Motor neuron (in vitro differentiated cells): ENCODE data around the gene SLC24A4. TPM values are rescaled to one million over a fixed set of nuclear protein-coding genes. Genes with fewer than 3 reads are reported as not detected.

Experiments used
- ATAC-seq, 8 experiments: fragments of 200-7000 bp; cut with Tn5 transposase; replicated peaks in 6 of 8; 2 replicates each; pipeline ENCODE4 v1.8.0; 2021; ENCODE audit warnings: mild to moderate bottlenecking in 8 of 8, moderate library complexity in 8 of 8
- H3K27ac ChIP-seq, 2 donors: fragments of 250-450 bp; sonication (Bioruptor Pico); 2 replicates each; pipeline ENCODE4 v1.9.0; 2021; ENCODE audit warnings: antibody characterized with exemption in 2 of 2, mild to moderate bottlenecking in 2 of 2, moderate library complexity in 1 of 2
- H3K4me1 ChIP-seq, 2 donors: fragments of 250-450 bp; sonication (Bioruptor Pico); replicated peaks in 1 of 2; 2 replicates each; pipeline ENCODE4 v1.6.1; 2021; ENCODE audit warnings: antibody characterized with exemption in 2 of 2, mild to moderate bottlenecking in 2 of 2, moderate library complexity in 1 of 2
- H3K4me3 ChIP-seq, 5 donors: fragments of 250-450 bp; sonication (Bioruptor Pico); 2 replicates each; pipeline ENCODE4 v1.9.0; 2021; ENCODE audit warnings: antibody characterized with exemption in 5 of 5, mild to moderate bottlenecking in 5 of 5, moderate library complexity in 4 of 5
- WGBS, 10 experiments: fragments of 450-650 bp; shearing (Covaris generic); methylation state at CpG; one replicate each; pipeline ENCODE4 v1.0.0; 2022; 5-methylcytosine and 5-hydroxymethylcytosine counted together
- in situ Hi-C, 9 experiments: fragments of 400-800 bp; cut with MboI; loops; one replicate each; pipeline ENCODE4 v1.15.0; 2021; ENCODE audit warnings: low sequenced_read_pairs in 9 of 9, low pct_unique_long_range_greater_than_20kb in 2 of 9; ENCODE audit not compliant: unreplicated experiment in 9 of 9
- total RNA-seq, 8 experiments: library from RNA; unstranded; fragments of 300-600 nt; gene quantifications; 2 replicates each; pipeline versions ENCODE4 v1.2.3 to v1.2.4, GENCODE V29; 2022

The SLC24A4 gene
- total RNA-seq, 8 experiments from 2014 or later, result under 0.01 to 0.66 (median 0.20) TPM; not detected in 1

GRCh38 chr14:92513966-92514843 lies 191.2 kb downstream of the SLC24A4 start:
- WGBS, 10 experiments, result 10 to 100% (median 19%) methylated on average over 2 to 31 of the region's 81 CpGs; no CpG with 5 or more reads in 5 of the 10 experiments
- H3K4me3 ChIP-seq, result peak overlapping the region; percentile 20 to 33 (median 27)
- ATAC-seq, result peak in 7 of 8 experiments; percentile 12 to 55 (median 16)
- H3K4me1 ChIP-seq, result peaks cover 0 to 4% of the 10 kb centered on the region in 2 donors
- in situ Hi-C loops, result no loop called here
- no peak overlapping the region for H3K27ac ChIP-seq

- in situ Hi-C loops, result no loop called here
- WGBS, 10 experiments, result 60 to 86% (median 71%) methylated on average over 1 to 8 of the region's 15 CpGs; no CpG with 5 or more reads in 2 of the 10 experiments
- no peak for ATAC-seq
- Histone ChIP-seq H3K27ac (no peak overlapping the region), H3K4me3 (no peak overlapping the region), H3K4me1 (peaks cover 0 to 4% of the 10 kb centered on the region in 2 donors)
Measured at GRCh38 chr14:92514844-92515514, 192.0 kb downstream of the SLC24A4 start.

GRCh38 chr14:92515546-92516343 lies 192.8 kb downstream of the SLC24A4 start:
- in situ Hi-C loops, result no loop called here
- ATAC-seq, result no peak
- WGBS, 10 experiments, result 50 to 100% (median 80%) methylated on average over 1 to 5 of the region's 5 CpGs; no CpG with 5 or more reads in 2 of the 10 experiments
- no peak overlapping the region for H3K27ac ChIP-seq
- peaks cover 0 to 4% of the 10 kb centered on the region in 2 donors for H3K4me1 ChIP-seq
- H3K4me3 ChIP-seq, result no peak overlapping the region

- H3K4me3 ChIP-seq, result no peak overlapping the region
- no CpG with 5 or more reads among the region's 4 CpGs for WGBS, 10 experiments
- H3K27ac ChIP-seq, result no peak overlapping the region
- in situ Hi-C loops, result no loop called here
- H3K4me1 ChIP-seq, result peaks cover 0 to 6% of the 10 kb centered on the region in 2 donors
- ATAC-seq, result no peak
Measured at GRCh38 chr14:92516344-92516965, 193.5 kb downstream of the SLC24A4 start.

GRCh38 chr14:92516966-92517506 lies 194.1 kb downstream of the SLC24A4 start:
- H3K4me1 ChIP-seq, result peaks cover 0 to 6% of the 10 kb centered on the region in 2 donors
- no peak for ATAC-seq
- WGBS, 10 experiments, result 60 to 100% (median 92%) methylated on average over 1 of the region's 5 CpGs; no CpG with 5 or more reads in 6 of the 10 experiments
- in situ Hi-C loops, result no loop called here
- H3K27ac ChIP-seq, result no peak overlapping the region
- H3K4me3 ChIP-seq, result no peak overlapping the region

- Histone ChIP-seq H3K4me1 (peaks cover 0 to 6% of the 10 kb centered on the region in 2 donors), H3K27ac (no peak overlapping the region), H3K4me3 (no peak overlapping the region)
- in situ Hi-C loops, result no loop called here
- peak in 1 of 8 experiments; percentile 5 for ATAC-seq
- WGBS, 10 experiments, result 0 to 100% (median 88%) methylated on average over 1 to 2 of the region's 2 CpGs; no CpG with 5 or more reads in 4 of the 10 experiments
Measured at GRCh38 chr14:92517761-92518160, 194.8 kb downstream of the SLC24A4 start.

- H3K27ac ChIP-seq, result no peak overlapping the region
- ATAC-seq, result no peak
- H3K4me1 ChIP-seq, result peaks cover 0 to 2% of the 10 kb centered on the region in 2 donors
- no peak overlapping the region for H3K4me3 ChIP-seq
- in situ Hi-C loops, result no loop called here
- WGBS, 10 experiments, result 83 to 100% (median 100%) methylated on average over 1 to 2 of the region's 20 CpGs; no CpG with 5 or more reads in 6 of the 10 experiments
Measured at GRCh38 chr14:92519246-92520101, 196.5 kb downstream of the SLC24A4 start.

- no peak for ATAC-seq
- Histone ChIP-seq H3K4me1 (peaks cover 0 to 2% of the 10 kb centered on the region in 2 donors), H3K4me3 (no peak overlapping the region), H3K27ac (no peak overlapping the region)
- 60 to 100% (median 89%) methylated on average over 2 to 9 of the region's 17 CpGs for WGBS, 10 experiments
- in situ Hi-C loops, result no loop called here
Measured at GRCh38 chr14:92520102-92521057, 197.4 kb downstream of the SLC24A4 start.

GRCh38 chr14:92521058-92521415 lies 198.1 kb downstream of the SLC24A4 start:
- peaks cover 0 to 2% of the 10 kb centered on the region in 2 donors for H3K4me1 ChIP-seq
- in situ Hi-C loops, result no loop called here
- WGBS, 10 experiments, result 58 to 100% (median 93%) methylated on average over 1 to 2 of the region's 2 CpGs; no CpG with 5 or more reads in 3 of the 10 experiments
- no peak overlapping the region for H3K27ac ChIP-seq
- H3K4me3 ChIP-seq, result no peak overlapping the region
- no peak for ATAC-seq

- ATAC-seq, result no peak
- in situ Hi-C loops, result no loop called here
- H3K4me1 ChIP-seq, result peaks cover 0 to 2% of the 10 kb centered on the region in 2 donors
- H3K27ac ChIP-seq, result no peak overlapping the region
- 84 to 100% (median 94%) methylated on average over 1 to 6 of the region's 6 CpGs; no CpG with 5 or more reads in 5 of the 10 experiments for WGBS, 10 experiments
- no peak overlapping the region for H3K4me3 ChIP-seq
Measured at GRCh38 chr14:92523752-92524151, 200.8 kb downstream of the SLC24A4 start.
